CD14-positive monocyte (primary cell): ENCODE measurements around the gene INPP5J. TPM values are rescaled to one million over a fixed set of nuclear protein-coding genes. Genes with fewer than 3 reads are reported as not detected.
A peak's percentile ranks its signal among the peaks of the same experiment; 100 is the strongest.

Source experiments
- DNase-seq, 3 donors: peaks; one replicate each; pipeline ENCODE4 v3.0.0-alpha.2; 2011 to 2022
- H2AFZ ChIP-seq: 2 replicates; pipeline ENCODE4 v1.6.0; 2012; ENCODE audit warnings: mild to moderate bottlenecking, low read depth, low read length, inconsistent platforms; ENCODE audit not compliant: insufficient read depth, poor library complexity, severe bottlenecking
- H3K27ac ChIP-seq, 2 donors: 1 replicate in 1 of 2; 2 replicates in 1 of 2; pipeline ENCODE4 v1.5.1; 2012 to 2013; ENCODE audit warnings: low read length in 2 of 2, control low read depth in 1 of 2, inconsistent platforms in 1 of 2, low read depth in 1 of 2, mild to moderate bottlenecking in 1 of 2
- H3K27me3 ChIP-seq, 2 donors: one replicate each; pipeline versions ENCODE4 v1.6.0 to v1.6.1; 2011 to 2013; ENCODE audit warnings: low read length in 2 of 2; ENCODE audit not compliant: control insufficient read depth in 2 of 2, insufficient read depth in 2 of 2
- H3K36me3 ChIP-seq, 2 donors: replicated peaks in 1 of 2; 1 replicate in 1 of 2; 2 replicates in 1 of 2; pipeline versions ENCODE4 v1.5.1 to v1.6.1; 2012 to 2013; ENCODE audit warnings: low read length in 2 of 2, control low read depth in 1 of 2, inconsistent platforms in 1 of 2, mild to moderate bottlenecking in 1 of 2; ENCODE audit not compliant: insufficient read depth in 2 of 2, control insufficient read depth in 1 of 2
- H3K4me1 ChIP-seq, 2 donors: 1 replicate in 1 of 2; 2 replicates in 1 of 2; pipeline versions ENCODE4 v1.5.1 to v1.6.1; 2012 to 2013; ENCODE audit warnings: low read length in 2 of 2, control low read depth in 1 of 2, inconsistent platforms in 1 of 2, mild to moderate bottlenecking in 1 of 2, moderate library complexity in 1 of 2; ENCODE audit not compliant: insufficient read depth in 2 of 2, control insufficient read depth in 1 of 2
- H3K4me2 ChIP-seq: replicated peaks from 2 replicates; pipeline ENCODE3; 2012; ENCODE audit warnings: low read length, moderate library complexity, mild to moderate bottlenecking; ENCODE audit not compliant: poor library complexity, severe bottlenecking; ENCODE audit errors: extremely low read depth
- H3K4me3 ChIP-seq, 3 experiments: fragments of 200-600 bp in 1 of 3; sonication (generic) in 1 of 3; replicated peaks in 1 of 3; 1 replicate in 2 of 3; 2 replicates in 1 of 3; pipeline ENCODE4 v1.5.1; 2011 to 2013; ENCODE audit warnings: low read length in 3 of 3, mild to moderate bottlenecking in 3 of 3, control low read depth in 2 of 3, low read depth in 2 of 3, inconsistent platforms in 1 of 3, moderate library complexity in 1 of 3
- H3K79me2 ChIP-seq: 2 replicates; pipeline ENCODE4 v1.6.0; 2012; ENCODE audit warnings: mild to moderate bottlenecking, control low read depth, inconsistent platforms, low read length, moderate library complexity; ENCODE audit not compliant: insufficient read depth
- H3K9ac ChIP-seq: 2 replicates; pipeline ENCODE4 v1.6.0; 2017; ENCODE audit warnings: low read length, mild to moderate bottlenecking; ENCODE audit not compliant: insufficient read depth, poor library complexity, severe bottlenecking
- H3K9me3 ChIP-seq, 2 donors: replicated peaks in 1 of 2; 1 replicate in 1 of 2; 2 replicates in 1 of 2; pipeline versions ENCODE4 v1.5.1 to v1.6.1; 2012 to 2013; ENCODE audit warnings: low read length in 2 of 2, control low read depth in 1 of 2; ENCODE audit not compliant: control insufficient read depth in 1 of 2, insufficient read depth in 1 of 2
- H4K20me1 ChIP-seq: 2 replicates; pipeline ENCODE4 v1.6.0; 2012; ENCODE audit warnings: mild to moderate bottlenecking, low read length, control low read depth, moderate library complexity; ENCODE audit not compliant: insufficient read depth
- H3K27ac Mint-ChIP-seq, 7 donors: one replicate each; pipeline ENCODE4 v1.8.0; 2020; ENCODE audit warnings: mild to moderate bottlenecking in 7 of 7, mixed read lengths in 7 of 7, moderate library complexity in 6 of 7, inconsistent platforms in 2 of 7
- H3K27me3 Mint-ChIP-seq, 3 donors: one replicate each; pipeline ENCODE4 v1.8.0; 2021 to 2022; ENCODE audit warnings: low read depth in 3 of 3, mild to moderate bottlenecking in 3 of 3, mixed read lengths in 3 of 3, moderate library complexity in 3 of 3, inconsistent platforms in 1 of 3
- H3K36me3 Mint-ChIP-seq, 2 donors: one replicate each; pipeline ENCODE4 v1.8.0; 2020; ENCODE audit warnings: mixed read lengths in 2 of 2, inconsistent platforms in 1 of 2, mild to moderate bottlenecking in 1 of 2
- H3K4me1 Mint-ChIP-seq: one replicate; pipeline ENCODE4 v1.8.0; 2020; ENCODE audit warnings: mild to moderate bottlenecking, mixed read lengths
- H3K4me3 Mint-ChIP-seq, 2 donors: one replicate each; pipeline ENCODE4 v1.8.0; 2020; ENCODE audit warnings: mild to moderate bottlenecking in 2 of 2, mixed read lengths in 2 of 2, moderate library complexity in 1 of 2
- H3K9me3 Mint-ChIP-seq, 7 donors: one replicate each; pipeline ENCODE4 v1.8.0; 2020 to 2022; ENCODE audit warnings: mixed read lengths in 7 of 7, mild to moderate bottlenecking in 6 of 7, moderate library complexity in 6 of 7, inconsistent platforms in 2 of 7
- WGBS: methylation state at CpG from one replicate; pipeline ENCODE4 v1.1.5; 2013; ENCODE audit warnings: missing lambda C conversion rate; ENCODE audit not compliant: insufficient coverage; 5-methylcytosine and 5-hydroxymethylcytosine counted together
- intact Hi-C, 2 donors: fragments of 100-400 bp; cut with micrococcal nuclease; formaldehyde crosslinking; loops; one replicate each; pipeline versions ENCODE4 v1.15.0 to v1.15.1; 2023
- polyA plus RNA-seq, 3 donors: library from polyadenylated mRNA; depleted of rRNA in 1 of 3; unstranded in 2 of 3; stranded (reverse) in 1 of 3; fragments of 300-500 nt in 2 of 3; fragments of >200 nt in 1 of 3; fragmentation: Illumina TruSeq in 2 of 3; gene quantifications; 1 replicate in 2 of 3; 2 replicates in 1 of 3; pipeline ENCODE4 v1.2.3, GENCODE V29; 2012 to 2021
- TF ChIP-seq, protein P1 (sequence below): fragments of 200-600 bp; IDR thresholded peaks from one replicate; pipeline ENCODE4 v1.8.0; 2022; ENCODE audit warnings: antibody characterized with exemption, mild to moderate bottlenecking

Gene INPP5J
- polyA plus RNA-seq, 3 donors = 0.03 TPM; not detected in 2

DNA sequence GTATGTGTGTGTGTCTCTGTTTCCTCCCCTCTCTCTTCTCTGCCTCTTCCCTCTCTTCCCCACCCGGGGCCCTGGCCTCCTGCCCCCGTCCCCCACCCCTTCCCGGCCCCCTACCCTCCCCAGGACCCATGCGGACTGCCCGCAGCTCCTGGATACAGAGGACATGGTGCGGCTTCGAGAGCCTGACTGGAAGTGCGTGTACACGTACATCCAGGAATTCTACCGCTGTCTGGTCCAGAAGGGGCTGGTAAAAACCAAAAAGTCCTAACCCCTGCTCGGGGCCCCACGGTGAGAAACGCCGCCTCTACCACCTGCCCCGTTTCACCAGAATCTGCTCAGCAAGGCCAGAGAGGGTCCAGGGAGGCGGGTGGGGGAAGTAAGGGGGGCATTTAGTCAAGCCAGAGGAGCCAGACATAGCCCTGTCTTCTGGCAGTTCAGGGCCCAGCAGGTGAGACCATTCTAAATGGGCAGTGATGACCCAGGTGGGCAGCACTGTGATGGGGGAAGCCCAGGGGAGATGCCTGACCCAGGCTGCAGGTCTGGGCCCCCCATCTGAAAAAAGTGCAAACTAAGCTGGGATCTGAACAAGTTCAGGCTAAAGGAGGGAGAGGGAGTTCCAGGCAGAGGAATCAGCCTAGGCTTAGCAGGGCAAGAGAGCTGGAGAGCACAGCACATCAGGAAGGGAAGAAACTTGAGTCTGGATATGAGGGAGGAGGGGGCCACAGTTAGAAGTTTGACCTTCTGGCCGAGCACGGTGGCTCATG lies 21.8 kb upstream of the INPP5J start:
- intact Hi-C loops = loop anchor here in 1 of 2 donors (10.0 kb wide), 2 partner anchors 134 to 174 kb away; no protein-coding TSS in a partner anchor
- H3K27ac ChIP-seq = no peak overlapping the region
- Mint-ChIP-seq H3K27ac (peak overlapping the region in 1 of 7 donors; percentile 54), H3K9me3 (peaks cover 0 to 1% (median 0%) of the 10 kb centered on the region in 7 donors), H3K36me3 (peaks cover 36 to 53% of the 10 kb centered on the region in 2 donors), H3K4me1 (no peaks in the 10 kb centered on the region), H3K27me3 (peaks cover 1 to 5% (median 3%) of the 10 kb centered on the region in 3 donors), H3K4me3 (no peak overlapping the region)
- 96% methylated on average over 11 of the region's 18 CpGs for WGBS
- H3K9ac ChIP-seq = no peak overlapping the region
- no peaks in the 10 kb centered on the region for H3K4me1 ChIP-seq
- H3K4me3 ChIP-seq = no peak overlapping the region
- peaks cover 23 to 25% of the 10 kb centered on the region in 2 donors for H3K36me3 ChIP-seq
- no peaks in the 10 kb centered on the region for H3K79me2 ChIP-seq
- no peak overlapping the region for H2AFZ ChIP-seq
- H3K4me2 ChIP-seq = no peak overlapping the region
- H3K27me3 ChIP-seq = no peaks in the 10 kb centered on the region
- DNase-seq = no peak
- H4K20me1 ChIP-seq = no peaks in the 10 kb centered on the region
- TF ChIP-seq, protein P1, sequence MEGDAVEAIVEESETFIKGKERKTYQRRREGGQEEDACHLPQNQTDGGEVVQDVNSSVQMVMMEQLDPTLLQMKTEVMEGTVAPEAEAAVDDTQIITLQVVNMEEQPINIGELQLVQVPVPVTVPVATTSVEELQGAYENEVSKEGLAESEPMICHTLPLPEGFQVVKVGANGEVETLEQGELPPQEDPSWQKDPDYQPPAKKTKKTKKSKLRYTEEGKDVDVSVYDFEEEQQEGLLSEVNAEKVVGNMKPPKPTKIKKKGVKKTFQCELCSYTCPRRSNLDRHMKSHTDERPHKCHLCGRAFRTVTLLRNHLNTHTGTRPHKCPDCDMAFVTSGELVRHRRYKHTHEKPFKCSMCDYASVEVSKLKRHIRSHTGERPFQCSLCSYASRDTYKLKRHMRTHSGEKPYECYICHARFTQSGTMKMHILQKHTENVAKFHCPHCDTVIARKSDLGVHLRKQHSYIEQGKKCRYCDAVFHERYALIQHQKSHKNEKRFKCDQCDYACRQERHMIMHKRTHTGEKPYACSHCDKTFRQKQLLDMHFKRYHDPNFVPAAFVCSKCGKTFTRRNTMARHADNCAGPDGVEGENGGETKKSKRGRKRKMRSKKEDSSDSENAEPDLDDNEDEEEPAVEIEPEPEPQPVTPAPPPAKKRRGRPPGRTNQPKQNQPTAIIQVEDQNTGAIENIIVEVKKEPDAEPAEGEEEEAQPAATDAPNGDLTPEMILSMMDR = no peak
- H3K9me3 ChIP-seq = no peaks in the 10 kb centered on the region

DNA sequence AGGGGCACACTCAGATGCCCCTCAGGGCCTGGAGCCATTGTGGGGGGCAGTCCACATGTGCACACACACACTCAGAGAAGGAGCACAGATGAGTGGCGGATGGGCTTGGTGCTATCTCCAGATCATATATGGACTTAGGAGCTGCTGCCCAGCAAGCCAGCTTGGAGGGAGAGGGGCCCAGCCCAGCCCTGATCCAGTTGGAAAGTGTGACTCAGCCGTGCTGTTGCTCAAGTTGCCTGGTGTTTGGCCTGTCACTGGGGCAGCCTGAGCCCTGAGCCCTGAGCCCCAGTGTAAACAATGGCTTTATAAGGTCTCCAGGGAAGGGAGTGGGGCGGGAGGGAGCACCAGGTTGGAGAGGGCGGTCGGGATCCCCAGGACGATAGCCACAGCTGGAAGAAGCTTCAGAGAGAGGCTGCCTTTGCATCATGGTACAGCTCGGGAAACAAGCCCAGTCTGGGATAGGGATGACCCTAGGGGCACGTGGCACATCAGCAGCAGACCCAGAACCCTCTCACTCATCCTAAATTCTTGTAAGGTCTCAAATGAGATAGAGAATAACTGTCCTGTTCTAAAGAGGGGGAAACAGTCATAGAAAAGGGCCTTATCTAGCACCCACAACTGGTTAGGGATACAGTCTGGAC lies 20.2 kb upstream of the INPP5J start:
- Histone ChIP-seq H3K9me3 (no peaks in the 10 kb centered on the region), H3K27ac (no peak overlapping the region), H3K36me3 (peaks cover 10 to 12% of the 10 kb centered on the region in 2 donors), H2AFZ (no peak overlapping the region), H3K79me2 (no peaks in the 10 kb centered on the region), H4K20me1 (no peaks in the 10 kb centered on the region), H3K4me1 (peaks cover 4 to 6% of the 10 kb centered on the region in 2 donors), H3K4me2 (no peak overlapping the region), H3K4me3 (no peak overlapping the region), H3K9ac (no peak overlapping the region), H3K27me3 (peaks cover 0 to 2% of the 10 kb centered on the region in 2 donors)
- TF ChIP-seq, protein P1 = no peak
- 98% methylated on average over 6 of the region's 8 CpGs for WGBS
- H3K27me3 Mint-ChIP-seq = peaks cover 5 to 13% (median 11%) of the 10 kb centered on the region in 3 donors
- H3K36me3 Mint-ChIP-seq = peaks cover 24 to 39% of the 10 kb centered on the region in 2 donors
- intact Hi-C loops = loop anchor here in 1 of 2 donors (10.0 kb wide), 2 partner anchors 132 to 172 kb away; no protein-coding TSS in a partner anchor
- peaks cover 0 to 1% (median 0%) of the 10 kb centered on the region in 7 donors for H3K9me3 Mint-ChIP-seq
- peaks cover 5% of the 10 kb centered on the region for H3K4me1 Mint-ChIP-seq
- DNase-seq = no peak
- H3K27ac Mint-ChIP-seq = peak overlapping the region in 1 of 7 donors; percentile 35
- H3K4me3 Mint-ChIP-seq = no peak overlapping the region
